Hematopoietic multipotent progenitor cell treated with erythropoietin and hydrocortisone succinate and interleukin-3 and kit ligand, for 8 days (in vitro differentiated cells): ENCODE results near the gene SUPT3H.
"Not testable (repeated sequence)": the region's sequence is repeated elsewhere in the genome, so short reads cannot be mapped to it uniquely, and the experiment has no call there.

Source experiments
- DNase-seq: peaks from one replicate; pipeline ENCODE4 v3.0.0-alpha.2; 2015

Gene SUPT3H

GRCh38 chr6:44931385-44931784 is 446.3 kb downstream of the SUPT3H start:
- no peak for DNase-seq

- no peak for DNase-seq
Measured at GRCh38 chr6:44926556-44926955, 451.2 kb downstream of the SUPT3H start.

- peak; percentile 47 for DNase-seq
Measured at GRCh38 chr6:44925100-44925739, 452.5 kb downstream of the SUPT3H start.

GRCh38 chr6:44923444-44923843 is 454.3 kb downstream of the SUPT3H start:
- no peak for DNase-seq

- no peak for DNase-seq
Measured at GRCh38 chr6:44921798-44922197, 455.9 kb downstream of the SUPT3H start.

- peak; percentile 53 for DNase-seq
Measured at GRCh38 chr6:44920952-44921491, 456.7 kb downstream of the SUPT3H start.

- no peak for DNase-seq
Measured at GRCh38 chr6:44918671-44919296, 458.9 kb downstream of the SUPT3H start.

GRCh38 chr6:44917430-44917829 is 460.3 kb downstream of the SUPT3H start:
- no peak for DNase-seq

- DNase-seq = no peak
Measured at GRCh38 chr6:44915111-44915510, 462.6 kb downstream of the SUPT3H start.

GRCh38 chr6:44914141-44914540 is 463.6 kb downstream of the SUPT3H start:
- DNase-seq = no peak

- DNase-seq = no peak
Measured at GRCh38 chr6:44906761-44907160, 471.0 kb downstream of the SUPT3H start.

- DNase-seq = not testable (repeated sequence)
Measured at GRCh38 chr6:44900358-44900757, 477.4 kb downstream of the SUPT3H start.

GRCh38 chr6:44898296-44898930 is 479.3 kb downstream of the SUPT3H start:
- no peak for DNase-seq

GRCh38 chr6:44897316-44897715 is 480.4 kb downstream of the SUPT3H start:
- no peak for DNase-seq

GRCh38 chr6:44896701-44897100 is 481.0 kb downstream of the SUPT3H start:
- DNase-seq = no peak

- DNase-seq = no peak
Measured at GRCh38 chr6:44892579-44892978, 485.2 kb downstream of the SUPT3H start.

GRCh38 chr6:44879071-44879470 is 498.7 kb downstream of the SUPT3H start:
- not testable (repeated sequence) for DNase-seq

- not testable (repeated sequence) for DNase-seq
Measured at GRCh38 chr6:44876638-44877037, 501.1 kb downstream of the SUPT3H start.

GRCh38 chr6:44869321-44869897 is 508.3 kb downstream of the SUPT3H start:
- DNase-seq = no peak

GRCh38 chr6:44868910-44869309 is 508.8 kb downstream of the SUPT3H start:
- no peak for DNase-seq

GRCh38 chr6:44868335-44868668 is 509.4 kb downstream of the SUPT3H start:
- DNase-seq = no peak

- no peak for DNase-seq
Measured at GRCh38 chr6:44867571-44868334, 510.0 kb downstream of the SUPT3H start.

GRCh38 chr6:44865184-44865583 is 512.5 kb downstream of the SUPT3H start:
- DNase-seq = not testable (repeated sequence)
